Kidney glomerular epithelial cell (primary cell): ENCODE data around the gene HMSD.
A peak's percentile ranks its signal among the peaks of the same experiment; 100 is the strongest.

ENCODE experiments used
- DNase-seq: peaks from one replicate; lab custom pipeline; 2025; lab: John Stamatoyannopoulos, UW

HMSD gene

DNA sequence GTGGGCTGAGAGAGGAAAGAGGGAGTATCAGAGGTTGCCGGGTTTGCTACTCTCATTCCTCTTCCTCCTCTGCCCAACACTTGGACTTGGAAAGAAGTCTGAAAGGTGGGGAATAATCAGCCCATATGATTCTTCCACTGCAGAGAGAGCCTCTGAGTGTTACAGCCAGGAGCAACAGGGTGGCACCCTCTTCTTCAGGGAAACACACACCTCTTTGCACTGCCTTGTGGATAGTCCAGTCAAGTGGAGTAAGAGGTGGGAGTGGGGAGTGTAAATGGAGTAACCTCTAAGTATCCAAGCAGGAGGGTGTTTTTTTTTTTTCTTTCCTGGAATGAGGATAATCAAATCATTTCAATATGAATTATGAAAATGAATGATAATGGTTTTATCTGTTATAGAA lies 11.8 kb downstream of the HMSD start:
- no peak for DNase-seq

DNA sequence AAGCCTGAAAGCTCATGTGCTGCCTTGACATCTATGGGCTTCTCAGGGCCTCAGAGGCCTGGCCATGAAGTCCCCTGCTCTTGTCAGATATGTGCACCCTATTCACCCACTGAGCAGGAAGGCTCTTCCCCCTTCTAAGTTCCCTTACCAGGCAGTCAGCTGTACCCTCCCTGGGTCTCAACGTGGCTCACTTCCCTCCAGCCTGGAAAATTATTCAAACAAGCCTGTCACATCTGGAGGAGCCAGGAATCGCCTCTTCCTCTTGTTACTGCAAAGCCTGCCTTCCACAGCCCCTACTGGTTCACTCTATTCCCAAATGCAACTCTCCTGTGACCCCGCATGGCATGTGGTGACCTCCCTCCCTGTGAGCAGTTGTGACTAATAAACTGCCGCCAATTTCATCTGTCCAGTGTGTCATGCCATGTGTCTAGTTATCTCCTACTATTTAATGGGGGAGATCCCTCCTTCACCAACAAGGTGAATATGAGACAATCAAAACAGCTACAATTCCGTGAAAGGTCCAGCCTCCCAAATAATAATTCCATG lies 12.4 kb downstream of the HMSD start:
- no peak for DNase-seq

- DNase-seq, result no peak
Observed at GRCh38 chr18:63962137-63962536, 13.0 kb downstream of the HMSD start.

DNA sequence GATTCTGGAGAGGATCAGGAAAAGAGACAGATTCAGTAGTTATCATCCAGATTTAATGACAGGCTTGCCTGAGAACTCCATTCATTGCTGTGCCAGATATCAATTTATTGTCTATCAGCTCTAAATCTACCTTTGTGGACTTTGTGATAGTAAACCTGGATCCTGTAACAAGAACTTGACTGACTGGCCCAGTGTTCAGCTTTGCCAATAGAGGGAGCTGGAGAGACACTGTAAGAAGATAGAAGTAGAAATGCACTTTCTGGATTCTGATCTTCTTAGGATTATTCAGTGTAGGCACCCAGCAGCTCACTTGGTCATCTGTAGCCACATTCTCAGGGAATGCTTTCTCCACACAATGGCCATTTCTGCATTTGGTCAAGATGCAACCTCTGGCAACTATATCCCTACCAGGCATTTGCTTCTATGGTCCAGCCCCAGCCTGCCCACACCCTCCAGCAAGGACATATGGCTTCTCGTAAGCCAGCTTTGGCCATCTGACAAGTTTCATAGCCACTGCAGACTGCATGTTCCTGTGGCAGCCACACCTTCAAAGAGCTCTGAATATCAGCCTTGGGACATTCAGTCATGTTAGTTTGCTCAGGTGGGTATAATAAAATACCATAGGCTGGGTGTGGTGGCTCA lies 14.6 kb downstream of the HMSD start:
- DNase-seq, result peak; percentile 67

DNA sequence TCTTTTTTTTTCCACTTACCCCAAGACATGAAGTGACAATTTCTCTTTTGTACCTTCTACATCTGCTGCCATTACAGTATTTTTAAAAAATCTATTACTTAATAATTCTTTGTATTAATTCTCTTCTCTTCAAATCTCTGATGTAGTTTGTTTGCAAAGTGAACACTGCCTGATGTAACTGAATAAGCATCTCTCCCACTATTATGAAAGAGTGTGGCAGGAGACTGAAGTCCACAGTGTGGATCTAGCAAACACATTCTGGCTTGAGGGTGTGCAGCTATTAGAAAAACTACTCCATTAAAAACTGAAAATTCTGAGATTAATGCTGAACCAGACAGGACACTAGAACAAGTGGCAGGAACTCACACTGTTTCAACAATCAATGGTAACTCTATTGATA lies 15.8 kb downstream of the HMSD start:
- DNase-seq, result no peak

- DNase-seq, result no peak
Observed at GRCh38 chr18:63965716-63966330, 16.7 kb downstream of the HMSD start.

GRCh38 chr18:63969942-63970808 lies 21.1 kb downstream of the HMSD start, which contains the start of gene SERPINB8:
Gene SERPINB8, plus strand, starts transcription at chr18:63970081. Its CDS starts 8,228 bp downstream, at chr18:63978309.
- DNase-seq, result peak; percentile 92

- DNase-seq, result peak; percentile 60
Observed at GRCh38 chr18:63970809-63971205, 21.7 kb downstream of the HMSD start.

DNA sequence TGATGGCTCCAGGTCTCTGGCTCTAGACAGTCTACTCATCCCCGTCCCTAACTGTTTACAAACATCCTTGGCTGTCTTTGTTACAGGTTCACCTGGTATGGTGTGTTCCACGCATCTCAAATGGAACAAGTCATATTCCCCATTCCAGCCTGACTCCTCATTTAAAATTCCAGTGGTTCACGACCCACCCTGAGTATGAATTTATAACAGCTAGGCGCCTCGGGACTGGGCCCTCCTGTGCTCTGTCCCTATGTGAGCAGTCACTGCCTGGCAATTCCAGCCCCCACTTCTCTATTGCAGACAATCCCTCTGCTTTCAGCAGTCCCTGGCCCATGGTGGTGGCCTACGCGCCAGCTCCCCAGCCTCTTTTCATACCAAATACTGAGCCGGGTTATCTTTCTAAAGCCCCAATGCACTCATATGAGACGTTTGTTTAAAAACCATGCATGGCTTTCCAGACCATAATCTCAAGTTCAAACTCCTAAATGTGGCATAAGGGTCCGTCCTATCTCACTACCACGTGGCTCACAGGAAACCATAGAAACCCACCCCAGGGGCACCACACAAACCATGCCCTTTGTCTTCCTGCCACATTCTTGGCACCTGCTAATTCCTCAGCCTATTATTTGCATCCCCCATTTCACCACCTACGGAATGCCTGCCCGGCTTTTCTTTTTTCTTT lies 22.4 kb downstream of the HMSD start:
- no peak for DNase-seq

- DNase-seq, result no peak
Observed at GRCh38 chr18:63972002-63972376, 22.9 kb downstream of the HMSD start.

DNA sequence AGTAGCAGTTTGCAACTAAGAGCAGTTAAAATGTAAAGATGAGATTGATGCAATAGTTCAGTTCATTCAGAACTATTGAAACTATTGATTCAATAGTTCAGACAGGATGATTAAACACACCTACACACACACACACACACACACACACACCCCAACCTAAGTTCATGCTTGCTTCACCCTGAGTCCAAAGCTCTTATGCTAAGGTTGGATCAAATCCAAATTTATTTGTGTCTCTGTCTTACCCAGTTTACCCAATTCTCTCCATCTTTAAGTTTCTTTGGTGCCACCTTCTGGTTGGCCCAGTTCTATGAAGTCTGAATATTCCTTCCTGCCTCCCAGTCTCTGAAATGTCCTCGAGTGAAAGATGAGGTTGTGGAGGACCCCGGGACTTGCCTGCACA lies 25.9 kb downstream of the HMSD start:
- DNase-seq, result no peak

DNA sequence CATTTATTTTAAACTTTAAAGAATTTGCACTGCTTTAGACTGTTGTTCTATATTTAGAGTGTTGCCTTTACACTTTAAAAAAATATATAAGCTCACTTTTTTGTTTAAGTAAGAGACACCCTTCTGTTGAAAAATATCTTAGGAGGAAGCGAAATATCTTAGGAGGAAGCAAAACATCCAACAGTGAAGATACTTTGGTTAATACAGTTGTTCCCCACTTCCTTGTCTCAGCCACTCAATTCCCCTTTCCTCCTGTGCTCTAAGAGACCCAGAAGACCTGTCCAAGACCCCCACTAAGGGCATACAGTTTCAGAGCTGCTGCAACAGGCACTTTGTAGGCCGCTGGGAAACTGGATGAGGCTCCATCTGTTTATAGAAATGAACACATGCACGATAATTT lies 26.5 kb downstream of the HMSD start:
- DNase-seq, result no peak

DNA sequence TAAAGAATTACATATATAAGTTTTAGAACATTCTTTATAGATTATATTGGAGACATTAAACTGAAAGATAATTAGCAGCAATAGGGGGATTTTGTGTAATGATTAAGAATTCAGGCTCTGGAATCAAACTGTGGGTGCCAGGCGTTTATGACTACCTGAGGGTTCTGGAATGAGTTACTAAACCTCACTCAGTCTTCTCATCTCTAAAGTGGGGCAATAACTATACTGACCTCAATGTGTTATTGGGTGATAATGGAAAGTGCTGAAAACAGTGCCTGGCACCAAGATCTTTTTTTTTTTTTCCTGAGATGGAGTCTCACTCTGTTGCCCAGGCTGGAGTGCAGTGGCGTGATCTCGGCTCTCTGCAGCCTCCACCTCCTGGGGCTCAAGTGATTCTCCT lies 27.9 kb downstream of the HMSD start:
- no peak for DNase-seq

GRCh38 chr18:63979409-63979920 lies 30.4 kb downstream of the HMSD start:
- DNase-seq, result peak; percentile 60

- DNase-seq, result no peak
Observed at GRCh38 chr18:63980027-63980426, 30.9 kb downstream of the HMSD start.

- no peak for DNase-seq
Observed at GRCh38 chr18:63980896-63981460, 31.9 kb downstream of the HMSD start.

GRCh38 chr18:63981719-63982118 lies 32.6 kb downstream of the HMSD start:
- DNase-seq, result no peak

GRCh38 chr18:63982361-63982760 lies 33.3 kb downstream of the HMSD start:
- DNase-seq, result no peak

DNA sequence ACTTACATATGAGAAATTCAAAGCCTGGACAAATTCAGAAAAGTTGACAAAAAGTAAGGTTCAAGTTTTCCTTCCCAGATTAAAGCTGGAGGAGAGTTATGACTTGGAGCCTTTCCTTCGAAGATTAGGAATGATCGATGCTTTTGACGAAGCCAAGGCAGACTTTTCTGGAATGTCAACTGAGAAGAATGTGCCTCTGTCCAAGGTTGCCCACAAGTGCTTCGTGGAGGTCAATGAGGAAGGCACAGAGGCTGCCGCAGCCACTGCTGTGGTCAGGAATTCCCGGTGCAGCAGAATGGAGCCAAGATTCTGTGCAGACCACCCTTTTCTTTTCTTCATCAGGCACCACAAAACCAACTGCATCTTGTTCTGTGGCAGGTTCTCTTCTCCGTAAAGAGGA lies 37.8 kb downstream of the HMSD start:
- DNase-seq, result no peak

GRCh38 chr18:63987743-63988142 lies 38.6 kb downstream of the HMSD start:
- DNase-seq, result no peak

DNA sequence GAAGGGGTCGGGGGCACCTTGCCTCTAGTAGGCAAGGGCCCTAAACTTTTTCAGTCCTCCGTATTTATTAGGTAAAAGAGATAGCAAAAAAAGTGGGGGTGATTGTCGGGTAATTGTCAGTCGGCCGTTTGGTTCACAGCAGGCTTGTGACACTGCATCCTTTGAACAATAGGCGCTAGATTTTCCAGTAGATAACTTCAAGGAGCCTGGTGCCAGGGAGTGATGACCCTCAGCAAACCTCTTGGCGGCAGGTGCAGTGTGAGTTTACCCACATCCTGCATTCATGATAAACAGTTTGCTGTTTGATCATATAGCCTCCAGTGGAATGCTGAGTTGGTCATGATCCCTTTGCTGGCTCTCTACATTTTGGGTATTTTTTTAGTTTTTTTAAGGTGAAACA lies 43.6 kb downstream of the HMSD start:
- no peak for DNase-seq
